Suprapubic skin (tissue), 4 donors: ENCODE data around the gene PLXND1. TPM values are rescaled to one million over a fixed set of nuclear protein-coding genes. Genes with fewer than 3 reads are reported as not detected.

Experiments used
- DNase-seq, 2 donors: peaks; one replicate each; pipeline ENCODE4 v3.0.0-alpha.2; 2019; ENCODE audit warnings: low spot score in 2 of 2
- H3K27ac ChIP-seq: fragments of 200-600 bp; sonication (generic); one replicate; pipeline ENCODE4 v1.5.1; 2019
- H3K27me3 ChIP-seq: fragments of 200-600 bp; sonication (generic); one replicate; pipeline ENCODE4 v1.5.1; 2019
- H3K36me3 ChIP-seq: fragments of 200-600 bp; sonication (generic); one replicate; pipeline ENCODE4 v1.5.1; 2019
- H3K4me1 ChIP-seq: fragments of 200-600 bp; sonication (generic); one replicate; pipeline ENCODE4 v1.5.1; 2019
- H3K4me3 ChIP-seq: fragments of 200-600 bp; sonication (generic); one replicate; pipeline ENCODE4 v1.5.1; 2019; ENCODE audit warnings: mild to moderate bottlenecking
- H3K9me3 ChIP-seq: fragments of 200-600 bp; sonication (generic); one replicate; pipeline ENCODE4 v1.5.1; 2019
- EP300 ChIP-seq: sonication (generic); formaldehyde crosslinking; IDR thresholded peaks from one replicate; pipeline ENCODE4 v1.6.1; 2017; ENCODE audit warnings: antibody characterized with exemption
- POLR2A ChIP-seq, 2 donors: fragments of 450-650 bp; IDR thresholded peaks; one replicate each; pipeline ENCODE4 v1.6.1; 2017; ENCODE audit warnings: antibody characterized with exemption in 2 of 2, mild to moderate bottlenecking in 2 of 2, moderate library complexity in 2 of 2
- POLR2AphosphoS5 ChIP-seq, 3 donors: sonication (generic); formaldehyde crosslinking; IDR thresholded peaks; one replicate each; pipeline ENCODE4 v1.6.1; 2017; ENCODE audit warnings: antibody characterized with exemption in 3 of 3
- WGBS: methylation state at CpG from one replicate; pipeline ENCODE4 v1.1.5; 2018; 5-methylcytosine and 5-hydroxymethylcytosine counted together
- total RNA-seq, 4 donors: library from RNA; depleted of rRNA; stranded (reverse); fragments of >200 nt; gene quantifications; one replicate each; pipeline ENCODE4 v1.1.0, GENCODE V29; 2016
- TF ChIP-seq, protein P1 (sequence below), 2 donors: fragments of 200-600 bp in 1 of 2; fragments of 450-650 bp in 1 of 2; sonication (generic) in 1 of 2; IDR thresholded peaks; one replicate each; pipeline ENCODE4 v1.5.1; 2016 to 2019; ENCODE audit warnings: antibody characterized with exemption in 2 of 2, mild to moderate bottlenecking in 1 of 2, moderate library complexity in 1 of 2

PLXND1 gene
- total RNA-seq, 4 donors from 2014 or later: 19.0 to 51.0 (median 30.8) TPM

DNA sequence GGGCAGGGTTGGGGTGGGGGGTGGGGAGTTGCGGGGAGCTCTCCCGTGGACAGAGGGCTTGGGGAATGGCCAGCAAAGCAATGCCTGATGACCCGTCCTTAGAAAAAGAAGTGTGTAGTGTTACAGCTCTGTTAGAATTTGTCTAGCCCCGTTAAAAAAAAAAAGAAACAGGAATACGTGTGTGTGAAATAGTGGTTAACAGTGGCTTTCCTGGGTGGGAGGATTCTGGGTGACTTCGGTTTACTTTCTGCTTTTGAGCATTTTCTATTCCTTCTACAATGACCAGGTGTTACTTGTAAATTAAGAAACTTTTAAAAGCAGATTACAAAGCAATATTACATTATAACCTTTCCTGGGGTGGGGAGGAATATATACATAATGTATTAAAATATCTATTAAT is 38.5 kb downstream of the PLXND1 start:
- H3K4me1 ChIP-seq: peaks cover 30% of the 10 kb centered on the region
- peaks cover 79% of the 10 kb centered on the region for H3K36me3 ChIP-seq
- H3K27ac ChIP-seq: no peak overlapping the region
- 60% methylated on average over 6 of the region's 6 CpGs for WGBS
- H3K9me3 ChIP-seq: no peaks in the 10 kb centered on the region
- no peak for DNase-seq
- TF ChIP-seq POLR2AphosphoS5 (IDR thresholded peaks at IDR 0.05) (no peak), POLR2A (IDR thresholded peaks at IDR 0.05) (no peak), EP300 (no peak)
- TF ChIP-seq, protein P1, sequence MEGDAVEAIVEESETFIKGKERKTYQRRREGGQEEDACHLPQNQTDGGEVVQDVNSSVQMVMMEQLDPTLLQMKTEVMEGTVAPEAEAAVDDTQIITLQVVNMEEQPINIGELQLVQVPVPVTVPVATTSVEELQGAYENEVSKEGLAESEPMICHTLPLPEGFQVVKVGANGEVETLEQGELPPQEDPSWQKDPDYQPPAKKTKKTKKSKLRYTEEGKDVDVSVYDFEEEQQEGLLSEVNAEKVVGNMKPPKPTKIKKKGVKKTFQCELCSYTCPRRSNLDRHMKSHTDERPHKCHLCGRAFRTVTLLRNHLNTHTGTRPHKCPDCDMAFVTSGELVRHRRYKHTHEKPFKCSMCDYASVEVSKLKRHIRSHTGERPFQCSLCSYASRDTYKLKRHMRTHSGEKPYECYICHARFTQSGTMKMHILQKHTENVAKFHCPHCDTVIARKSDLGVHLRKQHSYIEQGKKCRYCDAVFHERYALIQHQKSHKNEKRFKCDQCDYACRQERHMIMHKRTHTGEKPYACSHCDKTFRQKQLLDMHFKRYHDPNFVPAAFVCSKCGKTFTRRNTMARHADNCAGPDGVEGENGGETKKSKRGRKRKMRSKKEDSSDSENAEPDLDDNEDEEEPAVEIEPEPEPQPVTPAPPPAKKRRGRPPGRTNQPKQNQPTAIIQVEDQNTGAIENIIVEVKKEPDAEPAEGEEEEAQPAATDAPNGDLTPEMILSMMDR (IDR thresholded peaks at IDR 0.05): no peak
- no peak overlapping the region for H3K4me3 ChIP-seq
- no peaks in the 10 kb centered on the region for H3K27me3 ChIP-seq

DNA sequence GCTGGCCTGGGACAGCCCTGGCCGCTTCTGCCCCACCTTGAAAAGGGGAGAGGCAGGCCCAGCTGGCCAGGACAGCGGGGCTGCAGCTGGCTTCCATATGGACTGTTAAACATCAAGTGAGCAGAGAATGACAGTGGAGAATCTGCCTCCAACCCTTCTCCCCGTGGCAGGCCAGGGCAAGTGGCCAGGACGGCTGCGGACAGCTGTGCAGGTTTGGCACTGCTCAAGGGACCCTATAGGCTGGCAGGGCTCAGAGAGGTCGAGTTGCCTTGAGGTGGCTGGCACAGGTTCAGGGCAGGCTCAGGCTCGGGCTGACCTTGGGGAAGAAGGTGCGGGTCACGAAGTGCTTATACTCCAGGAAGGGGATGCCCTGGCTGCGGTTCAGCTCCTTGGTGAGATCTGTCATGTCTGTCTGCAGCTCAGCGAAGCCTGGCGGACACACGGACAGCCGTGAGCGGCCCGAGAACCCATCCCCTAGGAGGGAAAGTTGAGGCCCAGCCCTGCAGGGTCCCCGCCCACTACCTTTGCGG is 39.2 kb downstream of the PLXND1 start:
- no peak for DNase-seq
- Histone ChIP-seq H3K27me3 (no peaks in the 10 kb centered on the region), H3K9me3 (no peaks in the 10 kb centered on the region), H3K4me1 (peaks cover 30% of the 10 kb centered on the region), H3K36me3 (peaks cover 76% of the 10 kb centered on the region), H3K4me3 (no peak overlapping the region), H3K27ac (no peak overlapping the region)
- WGBS: 68% methylated on average over 16 of the region's 18 CpGs
- TF ChIP-seq POLR2AphosphoS5 (IDR thresholded peaks at IDR 0.05) (no peak), EP300 (no peak), POLR2A (IDR thresholded peaks at IDR 0.05) (no peak)
- TF ChIP-seq, protein P1 (IDR thresholded peaks at IDR 0.05): no peak

DNA sequence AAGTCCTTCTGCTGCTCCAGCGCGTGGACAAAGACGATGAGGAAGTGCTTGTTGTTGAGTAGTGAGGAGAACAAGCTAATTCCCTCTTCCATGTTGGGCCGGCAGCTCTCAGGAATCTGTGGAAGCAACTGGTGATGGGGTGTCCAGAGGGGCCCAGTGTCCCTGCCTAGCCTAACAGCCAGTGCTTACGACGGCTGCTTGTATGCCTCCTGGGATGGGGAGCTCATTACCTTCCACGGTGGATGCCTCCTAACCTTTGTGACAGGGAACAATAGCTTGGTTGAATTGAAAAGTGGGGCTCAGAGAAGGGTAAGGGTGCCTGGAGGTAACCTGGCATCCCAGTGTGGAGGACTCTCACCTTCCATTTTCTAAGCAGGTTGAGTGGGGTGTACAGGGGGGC is 40.6 kb downstream of the PLXND1 start:
- H3K27me3 ChIP-seq: no peaks in the 10 kb centered on the region
- H3K4me3 ChIP-seq: no peak overlapping the region
- no peaks in the 10 kb centered on the region for H3K9me3 ChIP-seq
- 96% methylated on average over 7 of the region's 7 CpGs for WGBS
- no peak for DNase-seq
- TF ChIP-seq, protein P1 (IDR thresholded peaks at IDR 0.05): no peak
- no peak for TF ChIP-seq POLR2AphosphoS5 (IDR thresholded peaks at IDR 0.05)
- no peak for TF ChIP-seq EP300
- TF ChIP-seq POLR2A (IDR thresholded peaks at IDR 0.05): no peak
- H3K27ac ChIP-seq: no peak overlapping the region
- peaks cover 62% of the 10 kb centered on the region for H3K36me3 ChIP-seq
- H3K4me1 ChIP-seq: peaks cover 42% of the 10 kb centered on the region

DNA sequence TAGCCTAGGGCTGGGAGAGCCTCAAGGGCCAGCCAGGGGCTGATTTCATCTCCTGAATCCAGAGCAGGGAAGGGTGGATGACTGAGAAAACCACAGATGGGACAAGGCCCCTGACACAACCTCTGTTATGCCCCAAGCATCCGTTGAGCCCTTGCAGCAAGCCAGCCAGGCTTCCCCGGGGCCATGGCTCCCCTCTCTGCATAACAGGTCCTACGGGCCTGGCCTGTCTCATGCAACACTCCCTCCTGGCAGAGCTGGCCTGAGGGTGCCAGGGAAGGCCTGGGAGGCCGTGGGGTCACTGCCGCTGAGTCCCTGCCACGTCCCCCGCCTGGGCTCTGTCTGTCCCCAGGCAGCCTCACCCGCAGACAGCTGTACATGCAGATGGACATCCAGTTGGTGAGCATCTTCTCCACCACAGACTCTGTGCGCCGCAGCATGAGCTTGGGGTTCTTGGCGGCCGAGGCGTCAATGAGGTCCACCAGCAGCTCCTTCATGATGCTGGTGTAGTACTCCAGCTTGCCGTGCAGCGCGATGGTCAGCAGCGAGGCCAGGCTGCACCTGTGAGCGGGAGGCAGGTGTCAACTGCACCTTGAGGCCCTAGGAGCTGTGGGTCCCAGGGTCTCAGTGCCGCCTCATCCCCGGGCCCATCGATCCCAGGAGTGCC is 41.4 kb downstream of the PLXND1 start:
- no peak overlapping the region for H3K27ac ChIP-seq
- peaks cover 50% of the 10 kb centered on the region for H3K4me1 ChIP-seq
- WGBS: 84% methylated on average over 9 of the region's 21 CpGs
- TF ChIP-seq EP300 (no peak), POLR2AphosphoS5 (IDR thresholded peaks at IDR 0.05) (no peak), POLR2A (IDR thresholded peaks at IDR 0.05) (no peak)
- TF ChIP-seq, protein P1 (IDR thresholded peaks at IDR 0.05): no peak
- H3K4me3 ChIP-seq: no peak overlapping the region
- H3K36me3 ChIP-seq: peaks cover 58% of the 10 kb centered on the region
- no peaks in the 10 kb centered on the region for H3K27me3 ChIP-seq
- no peaks in the 10 kb centered on the region for H3K9me3 ChIP-seq
- no peak for DNase-seq

DNA sequence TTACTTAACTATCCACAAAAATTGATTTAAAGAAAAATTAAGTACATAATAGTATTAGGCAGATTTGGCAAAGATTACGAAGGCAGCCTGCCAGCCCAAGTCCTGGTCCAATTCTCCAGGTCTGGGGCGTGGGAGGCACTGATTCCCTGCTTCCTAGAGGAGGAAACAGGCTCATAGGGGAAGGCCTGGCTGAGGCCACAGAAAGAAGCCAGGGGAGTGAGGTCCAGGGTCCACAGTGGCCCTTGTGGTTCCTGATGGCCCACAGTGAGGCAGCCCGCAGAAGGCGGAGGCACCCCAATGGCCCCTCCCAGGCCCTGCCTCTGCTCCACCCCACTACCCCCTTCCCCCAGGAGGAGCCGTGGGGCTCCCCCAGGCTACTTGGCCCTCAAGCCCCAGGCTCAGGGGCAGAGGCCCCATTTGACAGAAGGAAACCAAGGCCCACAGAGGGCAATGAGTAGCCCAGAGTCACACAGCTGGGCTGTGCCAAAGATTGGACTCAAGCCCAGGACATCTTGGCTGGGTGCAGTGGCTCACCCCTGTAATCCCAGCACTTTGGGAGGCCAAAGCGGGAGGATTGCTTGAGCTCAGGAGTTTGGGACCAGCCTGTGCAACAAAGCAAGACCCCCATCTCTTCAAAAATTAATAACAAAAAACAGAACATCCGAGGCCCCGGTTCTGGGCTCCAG is 42.5 kb downstream of the PLXND1 start:
- TF ChIP-seq POLR2AphosphoS5 (IDR thresholded peaks at IDR 0.05) (no peak), POLR2A (IDR thresholded peaks at IDR 0.05) (no peak), EP300 (no peak)
- TF ChIP-seq, protein P1 (IDR thresholded peaks at IDR 0.05): no peak
- H3K36me3 ChIP-seq: peaks cover 54% of the 10 kb centered on the region
- WGBS: 85% methylated on average over 5 of the region's 8 CpGs
- no peaks in the 10 kb centered on the region for H3K9me3 ChIP-seq
- no peak overlapping the region for H3K4me3 ChIP-seq
- peaks cover 61% of the 10 kb centered on the region for H3K4me1 ChIP-seq
- no peak for DNase-seq
- peak overlapping the region; percentile 10 for H3K27ac ChIP-seq
- no peaks in the 10 kb centered on the region for H3K27me3 ChIP-seq
